PC-3 (cell line): Measurements from ENCODE around the gene WNK1. TPM values are rescaled to one million over a fixed set of nuclear protein-coding genes. Genes with fewer than 3 reads are reported as not detected.
A peak's percentile ranks its signal among the peaks of the same experiment; 100 is the strongest.

ENCODE experiments used
- ATAC-seq: fragments of 200-7000 bp; cut with Tn5 transposase; 2 replicates; pipeline ENCODE4 v1.9.1; 2020; ENCODE audit warnings: mild to moderate bottlenecking, moderate library complexity
- BruUV-seq: library from RNA; stranded (reverse); fragments of 400-500 nt; replicated peaks from 2 replicates; lab custom pipeline; 2021; lab: Mats Ljungman, UMichigan
- CTCF ChIA-PET: fragments of 300-600 bp; sonication (Branson Sonifier 250); formaldehyde crosslinking; loops from one replicate; lab custom pipeline; 2022; ENCODE audit warnings: antibody characterized with exemption; lab: Charles Lee
- POLR2A ChIA-PET: fragments of 300-600 bp; sonication (Branson Sonifier 250); formaldehyde crosslinking; loops from one replicate; lab custom pipeline; 2022; ENCODE audit warnings: antibody characterized with exemption; ENCODE audit not compliant: unreplicated experiment; lab: Charles Lee
- DNase-seq: peaks from one replicate; pipeline ENCODE4 v3.0.0-alpha.2; 2015
- H2AFZ ChIP-seq: fragments of 300-600 bp; sonication (generic); 2 replicates; pipeline ENCODE4 v1.6.0; 2016; ENCODE audit warnings: antibody characterized with exemption, low read length
- H3F3A ChIP-seq: fragments of 300-600 bp; sonication (generic); one replicate; pipeline ENCODE4 v1.6.0; 2017; ENCODE audit warnings: antibody characterized with exemption, low read length, control low read depth, mild to moderate bottlenecking; ENCODE audit not compliant: unreplicated experiment
- H3K27ac ChIP-seq: fragments of 300-600 bp; sonication (generic); 2 replicates; pipeline ENCODE4 v1.5.1; 2016; ENCODE audit warnings: mild to moderate bottlenecking, low read length
- H3K27me3 ChIP-seq: fragments of 300-600 bp; sonication (generic); 2 replicates; pipeline ENCODE4 v1.6.1; 2016; ENCODE audit warnings: low read length, mixed read lengths
- H3K36me3 ChIP-seq: fragments of 300-600 bp; sonication (generic); 2 replicates; pipeline ENCODE4 v1.6.1; 2016; ENCODE audit warnings: low read depth, mixed run types, low read length, mixed read lengths
- H3K4me1 ChIP-seq: fragments of 300-600 bp; sonication (generic); 2 replicates; pipeline ENCODE4 v1.5.1; 2016; ENCODE audit warnings: low read length; ENCODE audit not compliant: insufficient read depth
- H3K4me2 ChIP-seq: fragments of 300-600 bp; sonication (generic); 2 replicates; pipeline ENCODE4 v1.6.0; 2016; ENCODE audit warnings: low read length
- H3K4me3 ChIP-seq: fragments of 300-600 bp; sonication (generic); 2 replicates; pipeline ENCODE4 v1.5.1; 2016; ENCODE audit warnings: mild to moderate bottlenecking, low read length, mixed read lengths
- H3K79me2 ChIP-seq: fragments of 300-600 bp; sonication (generic); 2 replicates; pipeline ENCODE4 v1.6.1; 2017; ENCODE audit warnings: low read length, mixed read lengths
- H3K9ac ChIP-seq: fragments of 300-600 bp; sonication (generic); 2 replicates; pipeline ENCODE4 v1.6.0; 2016; ENCODE audit warnings: mild to moderate bottlenecking, low read length
- H3K9me2 ChIP-seq: fragments of 300-600 bp; sonication (generic); replicated peaks from 2 replicates; pipeline ENCODE4 v1.6.1; 2016; ENCODE audit warnings: mixed run types, low read length, mixed read lengths
- H3K9me3 ChIP-seq: fragments of 300-600 bp; sonication (generic); 2 replicates; pipeline ENCODE4 v1.6.1; 2016; ENCODE audit warnings: low read length, mixed read lengths
- H4K20me1 ChIP-seq: fragments of 300-600 bp; sonication (generic); 2 replicates; pipeline ENCODE4 v1.6.1; 2016; ENCODE audit warnings: low read length, mixed read lengths
- EZH2 ChIP-seq: fragments of 300-600 bp; sonication (generic); IDR thresholded peaks from one replicate; pipeline ENCODE4 v1.6.1; 2017; ENCODE audit warnings: antibody characterized with exemption, mild to moderate bottlenecking, low read length; ENCODE audit not compliant: unreplicated experiment
- EZH2phosphoT487 ChIP-seq: fragments of 300-600 bp; sonication (generic); IDR thresholded peaks from 2 replicates; pipeline ENCODE4 v1.6.1; 2018; ENCODE audit warnings: mild to moderate bottlenecking, antibody characterized with exemption, low read length, borderline replicate concordance
- intact Hi-C: fragments of 100-400 bp; cut with micrococcal nuclease; formaldehyde crosslinking; loops from 2 replicates; pipeline ENCODE4 v1.9.0; 2023
- total RNA-seq: library from RNA; depleted of rRNA; stranded (reverse); fragments of >200 nt; gene quantifications from 2 replicates; pipeline ENCODE4 v1.2.3, GENCODE V29; 2014
- TF ChIP-seq, protein P1 (sequence below): fragments of 300-600 bp; sonication (generic); conservative IDR thresholded peaks from 2 replicates; pipeline ENCODE4 v1.5.1; 2017; ENCODE audit warnings: antibody characterized with exemption, low read depth, mild to moderate bottlenecking, low read length

The WNK1 gene
- total RNA-seq, 1 experiment from 2014 or later: 44.5 TPM

DNA sequence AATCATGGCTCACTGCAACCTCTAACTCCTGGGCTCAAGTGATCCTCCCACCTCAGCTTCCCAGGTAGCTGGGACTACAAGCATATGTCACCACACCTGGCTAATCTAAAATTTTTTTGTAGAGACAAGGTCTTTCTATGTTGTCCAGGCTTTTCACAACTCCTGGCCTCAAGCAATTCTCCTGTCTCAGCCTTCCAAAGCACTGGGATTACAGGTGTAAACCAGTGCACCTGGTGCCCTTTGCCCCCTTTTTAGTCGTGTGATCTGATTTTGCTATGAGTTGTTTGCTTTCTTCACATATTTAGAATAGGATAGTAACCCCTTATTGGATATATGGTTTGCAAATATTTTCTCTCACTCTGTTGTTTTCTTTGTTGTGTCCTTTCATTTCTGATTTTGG, 198.8 kb downstream of the WNK1 start:
- ChIA-PET CTCF (no interaction called here), POLR2A (no interaction called here)

GRCh38 chr12:953776-954175, 201.4 kb downstream of the WNK1 start:
- Histone ChIP-seq H3K9me2 (no peaks in the 10 kb centered on the region), H3K79me2 (peaks cover 5% of the 10 kb centered on the region), H3K36me3 (no peaks in the 10 kb centered on the region), H3K9ac (peak overlapping the region; percentile 25), H3K27ac (peak overlapping the region; percentile 64), H3K4me1 (peaks cover 15% of the 10 kb centered on the region), H3K4me2 (peak overlapping the region; percentile 77), H3K27me3 (no peaks in the 10 kb centered on the region), H4K20me1 (no peaks in the 10 kb centered on the region), H3K9me3 (no peaks in the 10 kb centered on the region), H3K4me3 (peak overlapping the region; percentile 53), H2AFZ (peak overlapping the region; percentile 77), H3F3A (no peaks in the 10 kb centered on the region)
- POLR2A ChIA-PET: interaction anchor here (0.6 kb wide), 1 partner anchor 164 kb away, joined by 7 read pairs; no protein-coding TSS in a partner anchor
- TF ChIP-seq EZH2phosphoT487 (no peak), EZH2 (no peak)
- TF ChIP-seq, protein P1, sequence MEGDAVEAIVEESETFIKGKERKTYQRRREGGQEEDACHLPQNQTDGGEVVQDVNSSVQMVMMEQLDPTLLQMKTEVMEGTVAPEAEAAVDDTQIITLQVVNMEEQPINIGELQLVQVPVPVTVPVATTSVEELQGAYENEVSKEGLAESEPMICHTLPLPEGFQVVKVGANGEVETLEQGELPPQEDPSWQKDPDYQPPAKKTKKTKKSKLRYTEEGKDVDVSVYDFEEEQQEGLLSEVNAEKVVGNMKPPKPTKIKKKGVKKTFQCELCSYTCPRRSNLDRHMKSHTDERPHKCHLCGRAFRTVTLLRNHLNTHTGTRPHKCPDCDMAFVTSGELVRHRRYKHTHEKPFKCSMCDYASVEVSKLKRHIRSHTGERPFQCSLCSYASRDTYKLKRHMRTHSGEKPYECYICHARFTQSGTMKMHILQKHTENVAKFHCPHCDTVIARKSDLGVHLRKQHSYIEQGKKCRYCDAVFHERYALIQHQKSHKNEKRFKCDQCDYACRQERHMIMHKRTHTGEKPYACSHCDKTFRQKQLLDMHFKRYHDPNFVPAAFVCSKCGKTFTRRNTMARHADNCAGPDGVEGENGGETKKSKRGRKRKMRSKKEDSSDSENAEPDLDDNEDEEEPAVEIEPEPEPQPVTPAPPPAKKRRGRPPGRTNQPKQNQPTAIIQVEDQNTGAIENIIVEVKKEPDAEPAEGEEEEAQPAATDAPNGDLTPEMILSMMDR: no peak
- ATAC-seq (peak; percentile 52), DNase-seq (peak; percentile 68)
- intact Hi-C loops: loop anchor here (5.0 kb wide), 2 partner anchors 34 to 139 kb away; no protein-coding TSS in a partner anchor
- CTCF ChIA-PET: interaction anchor here (1.2 kb wide), 1 partner anchor 139 kb away, joined by 5 read pairs; no protein-coding TSS in a partner anchor
- no TSS peak for BruUV-seq

More for the DNA sequence above, 198.8 kb downstream of the WNK1 start:
- Histone ChIP-seq H3K4me3 (no peak overlapping the region), H3K4me2 (no peak overlapping the region), H3K27ac (no peak overlapping the region), H3K36me3 (no peaks in the 10 kb centered on the region), H3F3A (no peaks in the 10 kb centered on the region), H3K9ac (no peak overlapping the region), H3K79me2 (peaks cover 31% of the 10 kb centered on the region), H3K9me2 (no peaks in the 10 kb centered on the region), H2AFZ (no peak overlapping the region), H3K4me1 (peaks cover 18% of the 10 kb centered on the region), H3K9me3 (no peaks in the 10 kb centered on the region), H4K20me1 (no peaks in the 10 kb centered on the region), H3K27me3 (no peaks in the 10 kb centered on the region)
- no TSS peak for BruUV-seq
- intact Hi-C loops: loop anchor here (5.0 kb wide), 2 partner anchors 36 to 141 kb away; no protein-coding TSS in a partner anchor
- ATAC-seq: no peak
- no peak for DNase-seq
- no peak for TF ChIP-seq EZH2
- no peak for TF ChIP-seq EZH2phosphoT487
- TF ChIP-seq, protein P1: no peak

DNA sequence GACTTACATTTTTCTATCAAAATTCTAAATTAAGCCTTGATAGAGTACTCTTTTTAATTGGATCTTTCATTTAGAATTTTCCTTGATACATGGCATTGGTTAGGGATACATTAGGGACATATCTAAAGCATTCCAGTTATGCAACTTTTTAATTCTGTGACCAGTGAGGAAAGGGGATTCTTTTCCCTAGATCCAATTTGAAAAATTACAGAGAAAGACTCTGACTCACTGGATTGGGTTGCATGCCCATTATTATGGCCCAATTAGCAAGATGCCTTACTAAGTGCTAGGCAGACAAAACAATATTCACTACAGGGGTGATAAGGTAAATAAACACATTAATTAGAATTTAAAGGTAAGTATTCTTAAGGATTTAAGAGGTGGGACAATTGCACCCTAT, 202.4 kb downstream of the WNK1 start:
- no peak overlapping the region for H3K4me3 ChIP-seq
- no peaks in the 10 kb centered on the region for H3K27me3 ChIP-seq
- H3K9me2 ChIP-seq: no peaks in the 10 kb centered on the region
- no peaks in the 10 kb centered on the region for H3K9me3 ChIP-seq
- ChIA-PET POLR2A (interaction anchor here (0.6 kb wide), 1 partner anchor 163 kb away, joined by 7 read pairs; no protein-coding TSS in a partner anchor), CTCF (no interaction called here)
- no peaks in the 10 kb centered on the region for H3F3A ChIP-seq
- H3K4me2 ChIP-seq: no peak overlapping the region
- no TSS peak for BruUV-seq
- H3K4me1 ChIP-seq: peaks cover 15% of the 10 kb centered on the region
- TF ChIP-seq, protein P1: no peak
- TF ChIP-seq EZH2phosphoT487 (no peak), EZH2 (no peak)
- no peaks in the 10 kb centered on the region for H4K20me1 ChIP-seq
- DNase-seq (no peak), ATAC-seq (no peak)
- H3K27ac ChIP-seq: no peak overlapping the region
- H3K79me2 ChIP-seq: no peaks in the 10 kb centered on the region
- no peaks in the 10 kb centered on the region for H3K36me3 ChIP-seq
- H2AFZ ChIP-seq: no peak overlapping the region
- H3K9ac ChIP-seq: no peak overlapping the region
- intact Hi-C loops: loop anchor here (5.0 kb wide), 2 partner anchors 33 to 138 kb away; no protein-coding TSS in a partner anchor
